WERI-Rb-1 (cell line): Measurements from ENCODE around the gene MOSPD3.

Experiments
- DNase-seq: peaks from one replicate; pipeline ENCODE4 v3.0.0-alpha.2; 2020
- H3K27ac ChIP-seq: fragments of 250-450 bp; sonication (Bioruptor Pico); 2 replicates; pipeline ENCODE4 v1.5.1; 2020; ENCODE audit warnings: mild to moderate bottlenecking, moderate library complexity
- H3K27me3 ChIP-seq: fragments of 250-450 bp; sonication (Bioruptor Pico); 2 replicates; pipeline ENCODE4 v1.5.1; 2021; ENCODE audit warnings: mild to moderate bottlenecking, low read depth, moderate library complexity; ENCODE audit not compliant: insufficient read depth, severe bottlenecking
- H3K36me3 ChIP-seq: fragments of 250-450 bp; sonication (Bioruptor Pico); 2 replicates; pipeline ENCODE4 v1.5.1; 2020; ENCODE audit warnings: mild to moderate bottlenecking, moderate library complexity
- H3K4me3 ChIP-seq: 2 replicates; pipeline ENCODE4 v1.5.1; 2011; ENCODE audit warnings: low read depth, mild to moderate bottlenecking, control low read depth, low read length
- H3K9me3 ChIP-seq: fragments of 250-450 bp; sonication (Bioruptor Pico); 2 replicates; pipeline ENCODE4 v1.5.1; 2021; ENCODE audit warnings: mild to moderate bottlenecking, moderate library complexity; ENCODE audit not compliant: severe bottlenecking
- CTCF ChIP-seq: IDR thresholded peaks from 2 replicates; pipeline ENCODE4 v1.5.1; 2011; ENCODE audit warnings: low read depth, mild to moderate bottlenecking, control low read depth, inconsistent platforms, low read length

The MOSPD3 gene

GRCh38 chr7:100589341-100589947 is 22.9 kb upstream of the MOSPD3 start:
- Histone ChIP-seq H3K9me3 (no peaks in the 10 kb centered on the region), H3K27ac (no peak overlapping the region), H3K27me3 (no peaks in the 10 kb centered on the region), H3K36me3 (peaks cover 3% of the 10 kb centered on the region), H3K4me3 (no peak overlapping the region)
- no peak for TF ChIP-seq CTCF
- no peak for DNase-seq

- no peak for TF ChIP-seq CTCF
- DNase-seq: no peak
Measured at GRCh38 chr7:100590077-100590737, 22.1 kb upstream of the MOSPD3 start.

GRCh38 chr7:100591596-100591995 is 20.7 kb upstream of the MOSPD3 start:
- Histone ChIP-seq H3K9me3 (no peaks in the 10 kb centered on the region), H3K27ac (no peak overlapping the region), H3K36me3 (no peaks in the 10 kb centered on the region), H3K4me3 (no peak overlapping the region), H3K27me3 (no peaks in the 10 kb centered on the region)
- no peak for TF ChIP-seq CTCF
- no peak for DNase-seq

More at GRCh38 chr7:100590077-100590737, 22.1 kb upstream of the MOSPD3 start:
- no peak overlapping the region for H3K27ac ChIP-seq
- no peak overlapping the region for H3K4me3 ChIP-seq
- no peaks in the 10 kb centered on the region for H3K27me3 ChIP-seq
- H3K9me3 ChIP-seq: no peaks in the 10 kb centered on the region
- peaks cover 3% of the 10 kb centered on the region for H3K36me3 ChIP-seq

- no peak for DNase-seq
- Histone ChIP-seq H3K27ac (no peak overlapping the region), H3K36me3 (no peaks in the 10 kb centered on the region), H3K4me3 (no peak overlapping the region), H3K27me3 (no peaks in the 10 kb centered on the region), H3K9me3 (no peaks in the 10 kb centered on the region)
- no peak for TF ChIP-seq CTCF
Measured at GRCh38 chr7:100595188-100595587, 17.2 kb upstream of the MOSPD3 start.

GRCh38 chr7:100598425-100598824 is 13.9 kb upstream of the MOSPD3 start:
- TF ChIP-seq CTCF: no peak
- no peak for DNase-seq
- Histone ChIP-seq H3K36me3 (no peaks in the 10 kb centered on the region), H3K9me3 (no peaks in the 10 kb centered on the region), H3K4me3 (no peak overlapping the region), H3K27me3 (no peaks in the 10 kb centered on the region), H3K27ac (no peak overlapping the region)
